ENCODE results near the gene NECTIN4.
"Not testable (repeated sequence)": the region's sequence is repeated elsewhere in the genome, so short reads cannot be mapped to it uniquely, and the experiment has no call there.

The NECTIN4 gene

GRCh38 chr1:161082483-161082882 is 6.9 kb downstream of the NECTIN4 start:
- DNase-seq (ENCODE audit: low read depth), result no peak

DNA sequence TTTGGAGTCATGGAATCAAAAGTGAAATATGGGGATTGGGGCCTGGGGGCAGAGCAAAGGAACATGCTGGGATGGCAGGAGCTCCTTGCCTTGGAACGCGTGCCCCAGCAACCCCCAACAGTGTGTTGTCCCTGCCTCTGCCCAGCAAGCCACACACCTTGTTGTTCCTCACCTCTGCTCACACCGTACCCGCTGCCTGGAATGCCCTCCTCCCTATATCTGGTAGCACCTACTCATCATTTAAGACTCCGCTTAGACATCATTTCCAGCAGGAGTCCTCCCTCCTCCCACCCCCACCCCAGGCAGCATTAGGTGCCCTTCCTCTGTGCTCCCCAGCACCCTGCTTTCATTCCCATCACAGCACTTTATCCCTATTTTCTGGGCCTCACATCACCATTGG is 7.8 kb downstream of the NECTIN4 start:
- no peak for DNase-seq (ENCODE audit: low read depth)

- DNase-seq (ENCODE audit: low read depth), result no peak
Measured at GRCh38 chr1:161080441-161081405, 8.6 kb downstream of the NECTIN4 start.

- DNase-seq (ENCODE audit: low read depth), result no peak
Measured at GRCh38 chr1:161079436-161080110, 9.8 kb downstream of the NECTIN4 start.

DNA sequence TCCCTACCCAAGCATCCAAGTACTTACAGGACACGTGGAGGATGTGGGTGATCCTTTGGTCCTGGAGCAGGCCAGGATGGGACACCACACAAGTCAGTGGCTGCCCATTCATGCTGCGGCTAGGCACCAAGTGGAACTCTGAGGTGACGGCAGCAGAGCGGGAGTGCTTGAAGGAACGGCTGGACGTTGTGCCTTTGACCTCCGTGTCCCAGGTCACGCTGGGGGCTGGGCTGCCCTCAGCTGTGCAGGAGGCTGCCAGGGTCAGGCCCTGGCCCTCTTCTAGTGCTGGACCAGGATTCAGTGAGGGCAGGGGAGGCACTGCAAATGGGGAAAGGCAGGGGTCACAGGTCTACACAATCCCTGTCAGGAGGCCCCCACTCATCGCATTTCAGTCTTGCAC is 11.9 kb downstream of the NECTIN4 start:
- DNase-seq (ENCODE audit: low read depth), result no peak

GRCh38 chr1:161076410-161076809 is 12.9 kb downstream of the NECTIN4 start:
- no peak for DNase-seq (ENCODE audit: low read depth)

GRCh38 chr1:161074676-161075368 is 14.5 kb downstream of the NECTIN4 start:
- no peak for DNase-seq (ENCODE audit: low read depth)

DNA sequence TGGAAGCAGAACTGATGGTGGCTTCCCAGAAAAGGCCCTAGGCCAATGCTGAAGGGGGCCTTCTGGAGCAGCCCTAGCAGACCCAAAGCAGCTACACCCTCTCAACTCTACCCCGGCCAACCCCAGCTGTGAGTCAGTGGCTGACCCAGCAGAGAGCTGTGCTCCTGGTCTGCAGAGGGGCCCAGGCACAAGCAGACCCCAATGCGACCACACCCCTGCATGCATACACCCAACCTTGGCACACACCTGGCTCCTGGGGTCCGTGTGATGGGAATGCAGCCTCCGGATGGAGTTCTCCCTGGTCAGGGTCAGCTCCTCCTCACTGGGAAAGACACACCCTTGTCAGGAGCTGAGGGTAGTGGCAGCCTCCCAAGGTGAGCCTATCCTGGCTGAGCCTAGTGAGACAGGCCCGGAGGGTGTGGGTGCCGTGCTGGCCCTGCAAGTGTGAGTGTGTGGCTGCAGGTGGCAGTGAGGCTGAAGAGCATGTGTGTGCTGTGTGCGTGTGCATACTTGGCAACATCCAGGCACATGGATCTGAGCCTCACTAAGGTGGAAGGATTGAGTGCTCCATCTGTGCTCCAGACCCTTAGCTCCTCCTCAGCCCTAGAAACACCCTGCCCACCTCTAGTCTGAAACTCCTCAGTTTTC is 15.8 kb downstream of the NECTIN4 start:
- no peak for DNase-seq (ENCODE audit: low read depth)

DNA sequence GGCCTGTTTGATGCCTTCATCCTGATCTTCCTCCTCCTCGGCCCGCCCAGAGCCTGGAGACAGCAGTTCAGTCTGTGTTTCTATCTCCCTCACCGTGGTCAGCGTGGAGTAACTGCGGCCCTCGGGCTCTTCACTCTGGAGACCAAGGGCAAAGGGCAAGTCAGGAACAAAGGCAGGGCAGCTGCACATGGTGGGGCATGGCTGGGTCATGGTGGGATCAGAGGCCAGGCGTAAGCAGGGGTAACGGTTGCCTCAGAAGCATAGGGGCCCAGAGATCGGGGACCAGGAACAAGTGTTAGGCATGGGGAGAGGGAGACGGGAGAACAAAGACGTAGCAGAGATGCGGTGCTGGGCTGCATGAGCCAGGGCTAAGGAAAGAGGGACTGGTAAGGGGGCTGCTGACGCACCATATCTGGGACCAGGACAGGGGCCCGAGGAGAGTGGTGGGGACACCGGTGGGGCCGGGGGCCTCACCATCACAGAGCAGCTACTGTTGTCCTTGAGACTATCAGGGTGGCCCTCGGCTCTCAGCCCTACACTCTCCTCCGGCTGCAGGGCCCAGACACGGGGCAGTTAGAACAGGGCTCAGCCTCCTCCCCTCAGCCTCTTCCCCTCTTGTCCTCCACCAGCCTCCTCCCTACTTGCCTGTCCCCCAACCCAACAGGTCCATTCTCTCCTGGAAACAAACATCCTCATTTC is 16.5 kb downstream of the NECTIN4 start:
- no peak for DNase-seq (ENCODE audit: low read depth)

DNA sequence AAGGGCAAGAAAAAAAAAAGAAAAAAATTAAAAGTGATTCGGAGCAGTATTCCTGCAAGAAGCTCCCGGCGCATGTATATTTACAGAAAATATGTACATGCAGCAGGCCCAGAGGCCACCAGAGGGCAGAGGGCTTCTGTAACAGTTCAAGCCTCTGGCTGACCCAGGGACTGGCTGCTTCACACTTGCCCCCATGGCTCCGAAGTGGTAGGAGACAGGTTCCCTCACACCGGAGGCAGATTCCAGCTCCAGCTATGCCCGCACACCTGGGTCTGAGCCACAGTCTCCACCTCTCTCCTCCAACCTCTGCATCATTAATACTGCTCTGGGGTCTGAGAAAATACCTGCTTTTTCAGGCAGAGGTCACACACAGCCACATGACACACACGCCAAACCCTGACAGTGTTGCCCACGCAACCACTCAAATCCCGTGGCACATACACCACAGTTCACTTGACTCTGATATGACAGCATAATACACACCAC is 17.4 kb downstream of the NECTIN4 start:
- DNase-seq (ENCODE audit: low read depth), result peak; percentile 20

GRCh38 chr1:161070761-161071160 is 18.6 kb downstream of the NECTIN4 start:
- no peak for DNase-seq (ENCODE audit: low read depth)

DNA sequence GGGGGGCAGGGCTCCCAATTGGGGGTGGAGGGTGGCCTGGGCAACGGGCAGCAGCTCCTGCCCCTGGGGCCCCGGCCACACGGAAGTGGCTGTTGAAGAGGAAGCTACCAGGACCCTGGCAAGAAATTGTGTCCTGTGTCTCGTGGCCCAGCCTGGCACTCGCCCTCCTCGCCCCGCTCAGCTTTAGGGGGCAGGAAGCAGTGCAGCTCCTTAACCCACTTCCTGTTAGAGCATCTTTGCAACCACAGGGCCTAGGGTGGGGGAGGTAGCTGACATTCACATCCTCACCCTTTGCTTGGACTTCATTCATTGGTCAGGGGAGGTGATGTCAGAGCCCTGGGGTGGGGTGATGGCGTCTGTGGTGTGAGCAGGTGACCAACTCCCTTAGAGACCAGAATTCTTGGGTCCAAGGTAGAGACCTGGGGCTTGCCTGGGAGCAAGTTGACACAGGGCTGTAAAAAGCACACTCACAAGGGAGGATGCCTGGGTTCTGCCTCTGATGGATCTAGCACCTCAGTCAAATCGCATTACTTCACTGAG is 19.6 kb downstream of the NECTIN4 start, which contains the start of gene ARHGAP30:
TSS of gene ARHGAP30 (minus strand) at position 161 of the 540 bp plus-strand sequence. CDS start 267 bp downstream, outside the sequence.
- DNase-seq (ENCODE audit: low read depth), result peak; percentile 64

DNA sequence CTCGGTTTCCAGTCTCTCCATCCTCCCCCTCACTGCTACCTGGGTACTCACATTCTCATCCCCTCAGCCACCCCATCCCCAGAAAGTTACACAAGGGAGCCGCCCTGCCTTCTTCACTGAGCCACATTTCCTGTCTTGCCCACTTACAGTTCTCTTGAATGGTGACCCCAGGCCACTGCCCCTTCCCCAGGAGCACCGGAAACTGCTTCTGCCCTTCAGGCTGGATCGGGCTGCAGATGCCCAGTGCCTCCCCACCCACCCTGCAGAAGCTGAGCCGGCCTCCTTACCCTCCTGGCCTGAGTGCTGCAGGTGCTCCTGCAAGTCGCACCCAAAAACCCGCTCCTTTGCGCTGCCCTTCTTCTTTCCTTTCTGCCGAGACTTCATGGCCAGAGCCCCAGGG is 20.1 kb downstream of the NECTIN4 start:
- DNase-seq (ENCODE audit: low read depth), result no peak

GRCh38 chr1:161068306-161069234 is 20.8 kb downstream of the NECTIN4 start:
- peak; percentile 63 for DNase-seq (ENCODE audit: low read depth)

- no peak for DNase-seq (ENCODE audit: low read depth)
Measured at GRCh38 chr1:161066694-161067093, 22.7 kb downstream of the NECTIN4 start.

DNA sequence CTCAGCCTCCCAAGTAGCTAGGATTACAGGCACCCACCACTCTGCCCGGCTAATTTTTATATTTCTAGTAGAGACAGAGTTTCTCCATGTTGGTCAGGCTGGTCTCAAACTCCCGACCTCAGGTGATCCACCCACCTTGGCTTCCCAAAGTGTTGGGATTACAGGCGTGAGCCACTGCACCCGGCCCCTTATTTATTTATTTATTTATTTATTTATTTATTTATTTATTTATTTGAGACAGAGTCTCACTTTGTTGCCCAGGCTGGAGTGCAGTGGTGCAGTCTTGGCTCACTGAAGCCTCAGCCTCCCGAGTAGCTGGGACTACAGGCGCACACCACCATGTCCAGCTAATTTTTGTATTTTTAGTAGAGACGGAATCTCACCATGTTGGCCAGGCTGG is 23.7 kb downstream of the NECTIN4 start:
- DNase-seq (ENCODE audit: low read depth), result not testable (repeated sequence)

- not testable (repeated sequence) for DNase-seq (ENCODE audit: low read depth)
Measured at GRCh38 chr1:161063936-161064335, 25.4 kb downstream of the NECTIN4 start.

DNA sequence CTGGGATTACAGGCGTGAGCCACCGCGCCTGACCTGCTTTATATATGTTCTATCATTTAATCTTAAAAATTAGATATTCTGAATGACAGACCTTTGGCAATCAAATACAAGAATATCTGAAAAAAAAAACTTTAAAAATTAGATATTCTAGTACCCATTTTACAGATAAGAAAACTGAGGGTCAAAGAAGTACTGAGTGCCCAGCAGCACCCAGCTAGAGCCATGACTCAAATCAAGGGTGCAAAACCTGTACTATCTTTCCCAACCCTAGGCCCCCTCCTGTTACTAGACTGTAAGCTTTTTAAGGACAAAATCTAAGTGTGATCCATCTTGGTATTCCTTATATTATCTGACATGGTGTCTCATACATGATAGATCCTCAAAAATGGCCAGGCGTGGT is 27.9 kb downstream of the NECTIN4 start:
- no peak for DNase-seq (ENCODE audit: low read depth)

- DNase-seq (ENCODE audit: low read depth), result no peak
Measured at GRCh38 chr1:161059293-161059692, 30.1 kb downstream of the NECTIN4 start.

DNA sequence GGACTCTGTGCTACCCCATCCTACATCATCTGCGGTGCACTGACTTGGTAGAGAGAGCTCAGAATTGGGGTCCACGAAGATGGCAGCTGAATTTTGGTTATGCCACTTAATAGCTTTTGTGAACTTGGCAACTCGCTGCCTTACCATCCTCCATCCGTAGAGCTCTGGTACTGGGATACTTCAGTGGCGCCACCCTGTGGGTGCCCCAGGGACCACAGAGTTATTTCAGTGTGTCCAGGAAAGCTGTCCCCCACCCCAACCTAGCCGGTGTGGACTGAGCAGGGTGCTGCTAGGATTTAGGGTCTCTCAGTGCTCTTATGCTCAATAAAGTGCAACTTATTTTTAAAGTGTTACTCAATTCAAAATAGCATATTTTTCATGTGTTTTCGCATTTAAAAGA is 34.6 kb downstream of the NECTIN4 start:
- no peak for DNase-seq (ENCODE audit: low read depth)

Measured in activated T-helper 9 cell treated with anti-CD3 and anti-CD28 coated beads, Interleukin-2, amount 50 U/mL, for 16 hours (primary cell).